LNCaP clone FGC (cell line): ENCODE measurements around the gene TMEM43.

Experiments used
- DNase-seq: peaks from one replicate; pipeline ENCODE4 v3.0.0-alpha.2; 2011; ENCODE audit warnings: low read depth
- H3K4me3 ChIP-seq: 2 replicates; pipeline ENCODE4 v1.5.1; 2011; ENCODE audit warnings: mild to moderate bottlenecking, low read depth, low read length, control low read depth
- CTCF ChIP-seq: IDR thresholded peaks from 2 replicates; pipeline ENCODE4 v1.5.1; 2012; ENCODE audit warnings: mild to moderate bottlenecking; ENCODE audit not compliant: control insufficient read depth, insufficient read depth; ENCODE audit errors: extremely low read depth

The TMEM43 gene

DNA sequence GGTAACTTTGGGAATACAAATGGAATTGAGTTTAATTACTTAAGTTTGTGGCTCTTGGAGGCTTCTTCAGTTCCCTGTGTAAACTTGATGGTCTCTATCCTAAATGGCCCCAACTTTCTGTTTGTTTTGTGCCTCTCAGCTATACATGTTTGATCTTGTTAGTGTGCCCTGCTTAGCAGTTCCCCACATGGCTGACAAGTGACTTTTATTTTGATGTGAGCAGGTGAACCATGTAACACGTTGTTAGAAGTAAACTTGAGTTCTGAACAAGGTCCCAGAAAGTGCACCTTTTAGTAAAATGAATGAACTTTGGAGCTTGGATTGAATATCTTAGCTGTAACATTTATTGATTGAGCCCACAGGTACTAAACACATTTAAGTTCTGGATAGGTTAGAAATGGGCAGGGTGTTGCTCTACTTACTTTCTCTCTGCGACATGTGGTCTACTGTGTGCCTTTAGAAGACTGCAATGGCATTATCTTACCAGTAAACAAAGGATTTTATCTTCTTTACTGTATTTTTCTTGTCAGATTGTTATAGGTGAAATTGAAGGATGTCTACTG, 58.2 kb downstream of the TMEM43 start:
- no peak for DNase-seq
- no peak overlapping the region for H3K4me3 ChIP-seq
- no peak for TF ChIP-seq CTCF

GRCh38 chr3:14186854-14187458, 62.1 kb downstream of the TMEM43 start:
- no peak for DNase-seq
- no peak for TF ChIP-seq CTCF
- H3K4me3 ChIP-seq = no peak overlapping the region

GRCh38 chr3:14188041-14188754, 63.3 kb downstream of the TMEM43 start:
- no peak for DNase-seq
- TF ChIP-seq CTCF = no peak
- no peak overlapping the region for H3K4me3 ChIP-seq
